Measurements from ENCODE around the gene OR2L5. TPM values are rescaled to one million over a fixed set of nuclear protein-coding genes. Genes with fewer than 3 reads are reported as not detected.

OR2L5 gene
- polyA plus RNA-seq, 1 donor from 2014 or later, result not detected

GRCh38 chr1:248015803-248016202 is 2.3 kb downstream of the OR2L5 start (continued):
- TF ChIP-seq RAD21 (conservative IDR thresholded peaks at IDR 0.05) (no peak), TAF1 (IDR thresholded peaks at IDR 0.05; ENCODE audit: low read depth) (no peak)

GRCh38 chr1:248029770-248030169 is 16.3 kb downstream of the OR2L5 start, which contains the start of gene OR2L2:
OR2L2 (plus strand) TSS chr1:248030070; CDS start chr1:248038268, 8,198 bp downstream.
- Histone ChIP-seq H3K4me2 (ENCODE audit: low read length) (no peak within 1 kb of the TSS), H3K36me3 (ENCODE audit: insufficient read depth, low read length) (no peaks in the 10 kb centered on the region), H3K27ac (ENCODE audit: low read length) (no peak within 1 kb of the TSS), H4K20me1 (ENCODE audit: insufficient read depth) (no peaks in the 10 kb centered on the region), H3K27me3 (ENCODE audit: insufficient read depth, low read depth, low read length) (no peaks in the 10 kb centered on the region), H3K79me2 (replicated peaks; ENCODE audit: insufficient read depth, low read length) (no peaks in the 10 kb centered on the region), H3K9me2 (ENCODE audit: insufficient read depth, low read length) (no peaks in the 10 kb centered on the region), H3K4me3 (ENCODE audit: low read length) (no peak within 1 kb of the TSS), H3F3A (ENCODE audit: insufficient read depth, low read length, poor library complexity, severe bottlenecking) (no peaks in the 10 kb centered on the region), H3K9me3 (ENCODE audit: low read length) (no peaks in the 10 kb centered on the region), H2AFZ (ENCODE audit: low read depth, low read length) (no peak within 1 kb of the TSS), H3K9ac (ENCODE audit: low read length) (no peak within 1 kb of the TSS)
- TF ChIP-seq CTCF (IDR thresholded peaks at IDR 0.05; ENCODE audit: poor library complexity, severe bottlenecking) (no peak), SMC3 (conservative IDR thresholded peaks at IDR 0.05; ENCODE audit: poor library complexity) (no peak), RAD21 (conservative IDR thresholded peaks at IDR 0.05) (no peak), POLR2AphosphoS5 (IDR thresholded peaks at IDR 0.05) (no peak), EP300 (conservative IDR thresholded peaks at IDR 0.05; ENCODE audit: poor library complexity, severe bottlenecking) (no peak), EZH2 (IDR thresholded peaks at IDR 0.05; ENCODE audit: borderline replicate concordance, insufficient read depth, low read length, poor library complexity, severe bottlenecking) (no peak), TAF1 (IDR thresholded peaks at IDR 0.05; ENCODE audit: low read depth) (no peak), REST (IDR thresholded peaks at IDR 0.05; ENCODE audit: borderline replicate concordance) (no peak), MXI1 (conservative IDR thresholded peaks at IDR 0.05; ENCODE audit: poor library complexity, severe bottlenecking) (no peak)

- Histone ChIP-seq H2AFZ (ENCODE audit: low read depth, low read length) (no peak overlapping the region), H3K4me2 (ENCODE audit: low read length) (no peak overlapping the region), H3K4me3 (ENCODE audit: low read length) (no peak overlapping the region), H3K36me3 (ENCODE audit: insufficient read depth, low read length) (no peaks in the 10 kb centered on the region), H3K9ac (ENCODE audit: low read length) (no peak overlapping the region), H3K9me2 (ENCODE audit: insufficient read depth, low read length) (no peaks in the 10 kb centered on the region), H3K27me3 (ENCODE audit: insufficient read depth, low read depth, low read length) (no peaks in the 10 kb centered on the region), H4K20me1 (ENCODE audit: insufficient read depth) (no peaks in the 10 kb centered on the region), H3K79me2 (replicated peaks; ENCODE audit: insufficient read depth, low read length) (no peaks in the 10 kb centered on the region), H3K27ac (ENCODE audit: low read length) (no peak overlapping the region), H3F3A (ENCODE audit: insufficient read depth, low read length, poor library complexity, severe bottlenecking) (no peaks in the 10 kb centered on the region), H3K9me3 (ENCODE audit: low read length) (peaks cover 4% of the 10 kb centered on the region)
- TF ChIP-seq TAF1 (IDR thresholded peaks at IDR 0.05; ENCODE audit: low read depth) (no peak), EZH2 (IDR thresholded peaks at IDR 0.05; ENCODE audit: borderline replicate concordance, insufficient read depth, low read length, poor library complexity, severe bottlenecking) (no peak), CTCF (IDR thresholded peaks at IDR 0.05; ENCODE audit: poor library complexity, severe bottlenecking) (no peak), REST (IDR thresholded peaks at IDR 0.05; ENCODE audit: borderline replicate concordance) (no peak), MXI1 (conservative IDR thresholded peaks at IDR 0.05; ENCODE audit: poor library complexity, severe bottlenecking) (no peak), SMC3 (conservative IDR thresholded peaks at IDR 0.05; ENCODE audit: poor library complexity) (no peak), POLR2AphosphoS5 (IDR thresholded peaks at IDR 0.05) (no peak), RAD21 (conservative IDR thresholded peaks at IDR 0.05) (no peak), EP300 (conservative IDR thresholded peaks at IDR 0.05; ENCODE audit: poor library complexity, severe bottlenecking) (no peak)
Measured at GRCh38 chr1:248045209-248045608, 31.7 kb downstream of the OR2L5 start.
